B cell (primary cell): ENCODE measurements around the gene ERGIC1. TPM values are rescaled to one million over a fixed set of nuclear protein-coding genes. Genes with fewer than 3 reads are reported as not detected.

Source experiments
- ATAC-seq: fragments of 200-7000 bp; cut with Tn5 transposase; one replicate; pipeline ENCODE4 v1.10.0; 2021; ENCODE audit warnings: low read depth, mild to moderate bottlenecking, moderate number of reproducible peaks, moderate library complexity
- CTCF ChIA-PET: fragments of 350-600 bp; sonication (Branson Sonifier 250); formaldehyde crosslinking; loops from one replicate; lab custom pipeline; 2021; ENCODE audit warnings: antibody characterized with exemption, inconsistent platforms; lab: Charles Lee
- POLR2A ChIA-PET: fragments of 350-600 bp; sonication (Branson Sonifier 250); formaldehyde crosslinking; loops from one replicate; lab custom pipeline; 2021; ENCODE audit warnings: antibody characterized with exemption; lab: Charles Lee
- DNase-seq: peaks from one replicate; pipeline ENCODE4 v3.0.0; 2013
- H2AFZ ChIP-seq: 2 replicates; pipeline ENCODE4 v1.6.1; 2012; ENCODE audit warnings: mild to moderate bottlenecking, low read depth, low read length; ENCODE audit not compliant: insufficient read depth, poor library complexity, severe bottlenecking
- H3K27ac ChIP-seq, 2 donors: 1 replicate in 1 of 2; 2 replicates in 1 of 2; pipeline ENCODE4 v1.5.1; 2012 to 2013; ENCODE audit warnings: low read length in 2 of 2, mild to moderate bottlenecking in 2 of 2, moderate library complexity in 1 of 2
- H3K27me3 ChIP-seq, 4 experiments: fragments of 200-600 bp in 1 of 4; sonication (generic) in 1 of 4; replicated peaks in 1 of 4; 1 replicate in 2 of 4; 2 replicates in 2 of 4; pipeline versions ENCODE4 v1.6.1 to v1.7.0; 2013 to 2016; ENCODE audit warnings: low read length in 3 of 4, mild to moderate bottlenecking in 2 of 4, mixed read lengths in 1 of 4, moderate library complexity in 1 of 4; ENCODE audit not compliant: insufficient read depth in 4 of 4, control insufficient read depth in 3 of 4; ENCODE audit errors: control extremely low read depth in 1 of 4
- H3K36me3 ChIP-seq, 2 experiments: replicated peaks in 1 of 2; 1 replicate in 1 of 2; 2 replicates in 1 of 2; pipeline versions ENCODE4 v1.6.1 to v1.7.1; 2013; ENCODE audit warnings: low read length in 1 of 2; ENCODE audit not compliant: insufficient read depth in 2 of 2, control insufficient read depth in 1 of 2; ENCODE audit errors: control extremely low read depth in 1 of 2, extremely low read depth in 1 of 2
- H3K4me1 ChIP-seq, 2 donors: fragments of 200-600 bp in 1 of 2; sonication (generic) in 1 of 2; 1 replicate in 1 of 2; 2 replicates in 1 of 2; pipeline versions ENCODE4 v1.5.1 to v1.6.1; 2013 to 2017; ENCODE audit warnings: low read length in 2 of 2; ENCODE audit not compliant: control insufficient read depth in 2 of 2, insufficient read depth in 2 of 2
- H3K4me2 ChIP-seq: replicated peaks from 2 replicates; pipeline ENCODE3; 2012; ENCODE audit warnings: mild to moderate bottlenecking, low read depth, low read length; ENCODE audit not compliant: poor library complexity, severe bottlenecking
- H3K4me3 ChIP-seq, 5 experiments: fragments of 200-600 bp in 1 of 5; sonication (generic) in 1 of 5; 1 replicate in 3 of 5; 2 replicates in 2 of 5; pipeline versions ENCODE4 v1.5.1 to v1.7.0; 2011 to 2016; ENCODE audit warnings: low read length in 4 of 5, mild to moderate bottlenecking in 4 of 5, low read depth in 2 of 5, control low read depth in 1 of 5, moderate library complexity in 1 of 5; ENCODE audit not compliant: insufficient read depth in 1 of 5; ENCODE audit errors: control extremely low read depth in 1 of 5, extremely low read depth in 1 of 5
- H3K79me2 ChIP-seq: fragments of 200-600 bp; sonication (generic); one replicate; pipeline ENCODE4 v1.6.0; 2016; ENCODE audit warnings: low read length; ENCODE audit not compliant: control insufficient read depth, insufficient read depth
- H3K9ac ChIP-seq: fragments of 200-600 bp; sonication (generic); 2 replicates; pipeline ENCODE4 v1.6.1; 2017; ENCODE audit warnings: mild to moderate bottlenecking, low read length, moderate library complexity
- H3K9me3 ChIP-seq, 3 donors: one replicate each; pipeline versions ENCODE4 v1.6.1 to v1.7.1; 2013; ENCODE audit warnings: low read length in 2 of 3; ENCODE audit not compliant: control insufficient read depth in 2 of 3, insufficient read depth in 1 of 3; ENCODE audit errors: control extremely low read depth in 1 of 3
- H4K20me1 ChIP-seq: 2 replicates; pipeline ENCODE4 v1.6.0; 2012; ENCODE audit warnings: mild to moderate bottlenecking, low read length; ENCODE audit not compliant: insufficient read depth, control insufficient read depth, poor library complexity, severe bottlenecking
- H3K27ac Mint-ChIP-seq: one replicate; pipeline ENCODE4 v1.8.0; 2021; ENCODE audit warnings: mixed read lengths
- H3K27me3 Mint-ChIP-seq: one replicate; pipeline ENCODE4 v1.8.0; 2021; ENCODE audit warnings: mixed read lengths
- H3K4me1 Mint-ChIP-seq: one replicate; pipeline ENCODE4 v1.8.0; 2021; ENCODE audit warnings: mixed read lengths
- H3K4me3 Mint-ChIP-seq: one replicate; pipeline ENCODE4 v1.8.0; 2021; ENCODE audit warnings: mixed read lengths
- H3K9me3 Mint-ChIP-seq: one replicate; pipeline ENCODE4 v1.8.0; 2022; ENCODE audit warnings: mixed read lengths; ENCODE audit not compliant: insufficient read depth
- EZH2 ChIP-seq: IDR thresholded peaks from 2 replicates; pipeline ENCODE4 v1.6.1; 2012; ENCODE audit warnings: borderline replicate concordance, low read depth, mild to moderate bottlenecking, moderate library complexity, low read length; ENCODE audit not compliant: insufficient read depth, poor library complexity, severe bottlenecking
- WGBS: methylation state at CpG from one replicate; pipeline ENCODE4 v1.1.5; 2013; ENCODE audit warnings: missing lambda C conversion rate; ENCODE audit not compliant: insufficient coverage; 5-methylcytosine and 5-hydroxymethylcytosine counted together
- intact Hi-C: fragments of 100-400 bp; cut with micrococcal nuclease; formaldehyde crosslinking; loops from one replicate; pipeline ENCODE4 v1.10.0; 2022
- polyA plus RNA-seq: library from polyadenylated mRNA; depleted of rRNA; stranded (reverse); fragments of >200 nt; gene quantifications from 2 replicates; pipeline ENCODE4 v1.2.3, GENCODE V29; 2012
- total RNA-seq, 2 donors: library from RNA; stranded (reverse); fragments of 120-200 nt in 1 of 2; gene quantifications; 1 replicate in 1 of 2; 2 replicates in 1 of 2; pipeline versions ENCODE4 v1.2.3 to v1.2.4, GENCODE V29; 2013 to 2022
- TF ChIP-seq, protein P1 (sequence below): fragments of 200-600 bp; IDR thresholded peaks from one replicate; pipeline ENCODE4 v1.8.0; 2022; ENCODE audit warnings: antibody characterized with exemption, mild to moderate bottlenecking

The ERGIC1 gene
- total and polyA plus RNA-seq, 2 donors (not counting 1 experiment from before 2014, with no cell fraction given): 86.3 to 140 TPM

DNA sequence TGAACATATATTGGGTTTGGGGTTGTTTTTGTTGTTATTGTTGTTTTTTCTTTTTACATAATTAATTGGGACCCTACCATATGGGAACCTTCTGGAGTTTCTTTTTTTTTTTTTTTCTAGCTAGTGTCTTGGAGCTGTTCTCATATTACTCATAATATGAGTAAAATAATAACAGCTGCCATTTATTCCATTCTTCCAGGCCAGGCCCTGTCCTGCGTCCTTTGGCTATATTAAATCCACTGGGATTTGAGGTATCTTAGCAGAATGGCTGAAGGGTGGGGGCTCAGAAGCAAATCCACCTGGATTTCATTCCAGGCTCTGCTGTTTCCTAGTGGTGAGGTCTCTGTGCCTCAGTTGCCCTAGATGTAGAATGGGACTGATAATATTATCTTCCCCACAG, 77.9 kb downstream of the ERGIC1 start:
- H3K27ac Mint-ChIP-seq: peak overlapping the region; percentile 53

More for the DNA sequence above, 77.9 kb downstream of the ERGIC1 start:
- Histone ChIP-seq H3K9ac (no peak overlapping the region), H3K4me1 (peaks cover 16 to 18% of the 10 kb centered on the region in 2 donors), H3K27ac (peak overlapping the region in 1 of 2 donors; percentile 91), H3K9me3 (no peaks in the 10 kb centered on the region), H2AFZ (no peak overlapping the region), H3K79me2 (peaks cover 24% of the 10 kb centered on the region), H3K4me3 (no peak overlapping the region), H3K36me3 (peaks cover 6 to 41% of the 10 kb centered on the region in 2 experiments), H3K27me3 (no peaks in the 10 kb centered on the region), H3K4me2 (peak overlapping the region; percentile 48), H4K20me1 (peaks cover 11% of the 10 kb centered on the region)
- Mint-ChIP-seq H3K9me3 (no peaks in the 10 kb centered on the region), H3K27me3 (no peaks in the 10 kb centered on the region), H3K4me1 (peaks cover 20% of the 10 kb centered on the region), H3K4me3 (no peak overlapping the region)
- no peak for TF ChIP-seq EZH2
- TF ChIP-seq, protein P1, sequence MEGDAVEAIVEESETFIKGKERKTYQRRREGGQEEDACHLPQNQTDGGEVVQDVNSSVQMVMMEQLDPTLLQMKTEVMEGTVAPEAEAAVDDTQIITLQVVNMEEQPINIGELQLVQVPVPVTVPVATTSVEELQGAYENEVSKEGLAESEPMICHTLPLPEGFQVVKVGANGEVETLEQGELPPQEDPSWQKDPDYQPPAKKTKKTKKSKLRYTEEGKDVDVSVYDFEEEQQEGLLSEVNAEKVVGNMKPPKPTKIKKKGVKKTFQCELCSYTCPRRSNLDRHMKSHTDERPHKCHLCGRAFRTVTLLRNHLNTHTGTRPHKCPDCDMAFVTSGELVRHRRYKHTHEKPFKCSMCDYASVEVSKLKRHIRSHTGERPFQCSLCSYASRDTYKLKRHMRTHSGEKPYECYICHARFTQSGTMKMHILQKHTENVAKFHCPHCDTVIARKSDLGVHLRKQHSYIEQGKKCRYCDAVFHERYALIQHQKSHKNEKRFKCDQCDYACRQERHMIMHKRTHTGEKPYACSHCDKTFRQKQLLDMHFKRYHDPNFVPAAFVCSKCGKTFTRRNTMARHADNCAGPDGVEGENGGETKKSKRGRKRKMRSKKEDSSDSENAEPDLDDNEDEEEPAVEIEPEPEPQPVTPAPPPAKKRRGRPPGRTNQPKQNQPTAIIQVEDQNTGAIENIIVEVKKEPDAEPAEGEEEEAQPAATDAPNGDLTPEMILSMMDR: no peak
- intact Hi-C loops: loop anchor here (1.0 to 10.0 kb wide), 5 partner anchors 40 to 457 kb away; partner anchors contain the start of gene SH3PXD2B
- 100% methylated on average over 1 of the region's 1 CpG for WGBS
- CTCF ChIA-PET: interaction anchor here (1.6 to 3.1 kb wide), 4 partner anchors 20 to 198 kb away, joined by 4 to 25 read pairs (median 9); partner anchors contain the start of gene DUSP1
- DNase-seq (no peak), ATAC-seq (no peak)
- POLR2A ChIA-PET: interaction anchor here (0.6 to 2.7 kb wide), 3 partner anchors 132 to 367 kb away, joined by 3 to 8 read pairs (median 3); partner anchors contain the start of gene DUSP1
